ENCODE results near the gene MCC.

DNA sequence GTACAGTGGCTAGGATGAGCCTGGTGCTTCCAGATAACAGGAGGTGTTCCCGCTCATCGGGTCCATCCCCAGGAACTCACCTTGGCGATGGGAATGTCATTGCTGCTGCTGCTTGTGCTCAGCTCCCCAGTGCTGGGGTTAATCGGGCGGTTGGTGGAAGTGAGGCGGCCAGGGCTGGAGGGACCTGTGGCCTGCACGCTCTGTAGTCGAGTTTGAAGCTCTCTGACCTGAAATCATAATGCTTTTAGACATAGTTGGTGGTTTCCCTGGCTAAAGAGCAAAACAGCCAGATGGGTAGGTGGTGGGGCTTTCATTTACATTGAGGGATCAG lies 403.2 kb downstream of the MCC start:
- TF ChIP-seq, protein P1, sequence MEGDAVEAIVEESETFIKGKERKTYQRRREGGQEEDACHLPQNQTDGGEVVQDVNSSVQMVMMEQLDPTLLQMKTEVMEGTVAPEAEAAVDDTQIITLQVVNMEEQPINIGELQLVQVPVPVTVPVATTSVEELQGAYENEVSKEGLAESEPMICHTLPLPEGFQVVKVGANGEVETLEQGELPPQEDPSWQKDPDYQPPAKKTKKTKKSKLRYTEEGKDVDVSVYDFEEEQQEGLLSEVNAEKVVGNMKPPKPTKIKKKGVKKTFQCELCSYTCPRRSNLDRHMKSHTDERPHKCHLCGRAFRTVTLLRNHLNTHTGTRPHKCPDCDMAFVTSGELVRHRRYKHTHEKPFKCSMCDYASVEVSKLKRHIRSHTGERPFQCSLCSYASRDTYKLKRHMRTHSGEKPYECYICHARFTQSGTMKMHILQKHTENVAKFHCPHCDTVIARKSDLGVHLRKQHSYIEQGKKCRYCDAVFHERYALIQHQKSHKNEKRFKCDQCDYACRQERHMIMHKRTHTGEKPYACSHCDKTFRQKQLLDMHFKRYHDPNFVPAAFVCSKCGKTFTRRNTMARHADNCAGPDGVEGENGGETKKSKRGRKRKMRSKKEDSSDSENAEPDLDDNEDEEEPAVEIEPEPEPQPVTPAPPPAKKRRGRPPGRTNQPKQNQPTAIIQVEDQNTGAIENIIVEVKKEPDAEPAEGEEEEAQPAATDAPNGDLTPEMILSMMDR (IDR thresholded peaks at IDR 0.05), result no peak
- no peak for TF ChIP-seq POLR2A (IDR thresholded peaks at IDR 0.05)
- no peak for TF ChIP-seq EP300 (IDR thresholded peaks at IDR 0.05)

Measured in ovary (tissue), 3 donors.